H1 (cell line): Measurements from ENCODE around the gene PLA2G4F. TPM values are rescaled to one million over a fixed set of nuclear protein-coding genes. Genes with fewer than 3 reads are reported as not detected.

Experiments used
- CBX8 ChIP-seq: fragments of 300-800, 300-1000 bp; sonication (generic); IDR thresholded peaks from 2 replicates; pipeline ENCODE4 v1.7.1; 2016; ENCODE audit warnings: low read depth, low read length, borderline replicate concordance
- CHD1 ChIP-seq: IDR thresholded peaks from 2 replicates; pipeline ENCODE4 v1.6.1; 2012; ENCODE audit warnings: low read depth, low read length, improper control_type of control experiment
- CHD7 ChIP-seq: fragments of 300-600 bp; sonication (generic); IDR thresholded peaks from 2 replicates; pipeline ENCODE4 v1.7.1; 2012; ENCODE audit warnings: low read length, moderate library complexity, mild to moderate bottlenecking, inconsistent platforms; ENCODE audit not compliant: insufficient replicate concordance
- CREB1 ChIP-seq: IDR thresholded peaks from 2 replicates; pipeline ENCODE4 v1.6.1; 2012; ENCODE audit warnings: inconsistent platforms
- PHF8 ChIP-seq: fragments of 200-600 bp; sonication (generic); conservative IDR thresholded peaks from 2 replicates; pipeline ENCODE4 v1.7.1; 2012; ENCODE audit warnings: low read depth, mild to moderate bottlenecking, inconsistent platforms, low read length, moderate library complexity
- SAP30 ChIP-seq: fragments of 300-600 bp; sonication (generic); IDR thresholded peaks from 2 replicates; pipeline ENCODE4 v1.7.1; 2012; ENCODE audit warnings: low read length, moderate library complexity, mild to moderate bottlenecking, inconsistent platforms; ENCODE audit not compliant: insufficient read depth, insufficient replicate concordance
- SP2 ChIP-seq: IDR thresholded peaks from 2 replicates; pipeline ENCODE4 v1.6.1; 2012; ENCODE audit warnings: mild to moderate bottlenecking, low read length, inconsistent platforms
- TAF7 ChIP-seq: optimal IDR thresholded peaks from 2 replicates; pipeline ENCODE3; 2011; ENCODE audit warnings: low read depth, mild to moderate bottlenecking, inconsistent platforms, low read length, moderate library complexity, borderline replicate concordance
- USF2 ChIP-seq: IDR thresholded peaks from 2 replicates; pipeline ENCODE4 v1.6.1; 2011; ENCODE audit warnings: low read length, improper control_type of control experiment
- polyA plus RNA-seq, 7 experiments: library from polyadenylated mRNA; depleted of rRNA in 3 of 7; stranded (reverse) in 5 of 7; unstranded in 2 of 7; fragments of >200 nt in 5 of 7; fragments of 200-250 nt in 2 of 7; gene quantifications; 1 replicate in 5 of 7; 2 replicates in 1 of 7; 4 replicates in 1 of 7; pipeline versions ENCODE4 v1.2.1 to v1.2.3, GENCODE V29; 2011 to 2013; ENCODE audit warnings: missing spikeins in 2 of 7, mixed read lengths in 2 of 7
- total RNA-seq: library from RNA; stranded (reverse); fragmentation: NEBNext Ultra II Directional; extraction: Animal tissue kit (Norgen Biotek cat#: 25700); gene quantifications from 2 replicates; pipeline ENCODE4 v1.2.1, GENCODE V29; 2021

Gene PLA2G4F
- total and polyA plus RNA-seq, 2 of the 8 experiments (the other 6 are each of a cell fraction or from before 2014, with no cell fraction given) = not detected

GRCh38 chr15:42133356-42133755 is 23.1 kb downstream of the PLA2G4F start (continued):
- TF ChIP-seq CHD7 = no peak
- no peak for TF ChIP-seq TAF7
- TF ChIP-seq CHD1 = no peak
- no peak for TF ChIP-seq USF2
- TF ChIP-seq SP2 = no peak
- no peak for TF ChIP-seq CBX8
- no peak for TF ChIP-seq PHF8
- no peak for TF ChIP-seq CREB1
- no peak for TF ChIP-seq SAP30
- TF ChIP-seq, all 59 proteins: peak for 0
